ENCODE results near the gene PRR36. TPM values are rescaled to one million over a fixed set of nuclear protein-coding genes. Genes with fewer than 3 reads are reported as not detected.

PRR36 gene
- total and polyA plus RNA-seq, 12 donors: 0.01 to 0.07 (median 0.05) TPM; not detected in 9

- peaks cover 0 to 12% (median 6%) of the 10 kb centered on the region in 9 donors for H3K4me1 ChIP-seq
- TF ChIP-seq CTCF (IDR thresholded peaks at IDR 0.05): no peak
- no peak overlapping the region for H3K27ac ChIP-seq
- peaks cover 0 to 20% (median 0%) of the 10 kb centered on the region in 9 donors for H3K36me3 ChIP-seq
- H3K9me3 ChIP-seq: no peaks in the 10 kb centered on the region
- no peaks in the 10 kb centered on the region for H3K27me3 ChIP-seq
- DNase-seq (no peak), ATAC-seq (no peak)
- 90 to 92% methylated on average over 26 of the region's 26 CpGs for WGBS, 2 donors
- intact Hi-C loops (cut with DNase I): loop anchor here in 4 of 10 donors (5.0 to 10.0 kb wide), 2 partner anchors 67 to 69 kb away; partner anchors contain the start of genes SNAPC2 (in 4 of the 4) and CTXN1 (in 3 of the 4)
- H3K4me3 ChIP-seq: no peak overlapping the region
Observed at GRCh38 chr19:7855426-7856108, 18.6 kb downstream of the PRR36 start.

- no peak for TF ChIP-seq CTCF (IDR thresholded peaks at IDR 0.05)
- peaks cover 0 to 19% (median 6%) of the 10 kb centered on the region in 9 donors for H3K4me1 ChIP-seq
- intact Hi-C loops (cut with DNase I): loop anchor here in 6 of 10 donors (5.0 to 10.0 kb wide), 4 partner anchors 49 to 74 kb away; partner anchors contain the start of genes CTXN1 (in 4 of the 6), SNAPC2 (in 4 of the 6) and MAP2K7 (in 1 of the 6)
- DNase-seq (no peak), ATAC-seq (no peak)
- 91 to 95% methylated on average over 12 of the region's 12 CpGs for WGBS, 2 donors
- H3K4me3 ChIP-seq: no peak overlapping the region
- H3K27ac ChIP-seq: no peak overlapping the region
- H3K27me3 ChIP-seq: no peaks in the 10 kb centered on the region
- H3K9me3 ChIP-seq: no peaks in the 10 kb centered on the region
- H3K36me3 ChIP-seq: peaks cover 0 to 15% (median 0%) of the 10 kb centered on the region in 9 donors
Observed at GRCh38 chr19:7853770-7854128, 20.4 kb downstream of the PRR36 start.

- TF ChIP-seq CTCF (IDR thresholded peaks at IDR 0.05): peak; percentile 62 to 88 (median 82)
- intact Hi-C loops (cut with DNase I): loop anchor here in 6 of 10 donors (5.0 to 10.0 kb wide), 4 partner anchors 49 to 74 kb away; partner anchors contain the start of genes CTXN1 (in 4 of the 6), SNAPC2 (in 4 of the 6) and MAP2K7 (in 1 of the 6)
Observed at GRCh38 chr19:7852851-7853769, 21.1 kb downstream of the PRR36 start.

More at GRCh38 chr19:7852851-7853769, 21.1 kb downstream of the PRR36 start:
- peak; percentile 31 to 80 (median 68) for ATAC-seq
- Histone ChIP-seq H3K36me3 (peaks cover 0 to 11% (median 0%) of the 10 kb centered on the region in 9 donors), H3K4me3 (no peak overlapping the region), H3K4me1 (peaks cover 0 to 19% (median 6%) of the 10 kb centered on the region in 9 donors), H3K27me3 (no peaks in the 10 kb centered on the region), H3K9me3 (no peaks in the 10 kb centered on the region), H3K27ac (no peak overlapping the region)
- DNase-seq: peak in 1 of 2 donors; percentile 66
- WGBS, 2 donors: 44% methylated on average over 45 of the region's 45 CpGs
